GM13977 (cell line): ENCODE data around the gene SCIN.

Experiments used
- DNase-seq: peaks from one replicate; pipeline ENCODE4 v3.0.0; 2012; ENCODE audit warnings: low spot score
- in situ Hi-C: fragments of 300-500 bp; cut with MboI; formaldehyde crosslinking; loops from one replicate; pipeline ENCODE4 v1.12.0; 2022; ENCODE audit warnings: low sequenced_read_pairs, low pct_unique_long_range_greater_than_20kb, mixed read lengths, inconsistent platforms; ENCODE audit not compliant: unreplicated experiment
- TF ChIP-seq, protein P1 (sequence below): IDR thresholded peaks from 2 replicates; pipeline ENCODE4 v1.5.1; 2012; ENCODE audit warnings: mild to moderate bottlenecking, control low read depth; ENCODE audit not compliant: insufficient read depth; ENCODE audit errors: extremely low read depth, missing control alignments

SCIN gene

DNA sequence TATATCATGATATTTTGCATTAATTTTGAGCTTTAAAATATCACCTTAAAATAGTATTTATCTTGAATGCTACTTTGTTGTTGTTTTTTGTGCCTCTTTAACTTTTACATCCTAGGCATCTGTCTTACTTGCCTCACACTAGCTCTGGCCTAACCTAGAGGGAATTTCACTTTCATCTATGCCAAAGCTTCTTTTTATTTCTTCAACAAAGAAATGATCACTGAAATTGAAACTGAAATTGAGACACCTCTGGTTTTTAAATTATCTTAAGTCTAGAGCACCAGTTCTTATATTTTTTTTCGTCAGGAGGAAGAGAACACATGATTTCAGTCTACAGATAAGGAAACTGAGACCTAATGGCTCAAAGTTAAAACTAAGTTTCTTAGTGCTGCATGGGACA lies 3.5 kb upstream of the SCIN start:
- peak; percentile 53 for DNase-seq
- TF ChIP-seq, protein P1, sequence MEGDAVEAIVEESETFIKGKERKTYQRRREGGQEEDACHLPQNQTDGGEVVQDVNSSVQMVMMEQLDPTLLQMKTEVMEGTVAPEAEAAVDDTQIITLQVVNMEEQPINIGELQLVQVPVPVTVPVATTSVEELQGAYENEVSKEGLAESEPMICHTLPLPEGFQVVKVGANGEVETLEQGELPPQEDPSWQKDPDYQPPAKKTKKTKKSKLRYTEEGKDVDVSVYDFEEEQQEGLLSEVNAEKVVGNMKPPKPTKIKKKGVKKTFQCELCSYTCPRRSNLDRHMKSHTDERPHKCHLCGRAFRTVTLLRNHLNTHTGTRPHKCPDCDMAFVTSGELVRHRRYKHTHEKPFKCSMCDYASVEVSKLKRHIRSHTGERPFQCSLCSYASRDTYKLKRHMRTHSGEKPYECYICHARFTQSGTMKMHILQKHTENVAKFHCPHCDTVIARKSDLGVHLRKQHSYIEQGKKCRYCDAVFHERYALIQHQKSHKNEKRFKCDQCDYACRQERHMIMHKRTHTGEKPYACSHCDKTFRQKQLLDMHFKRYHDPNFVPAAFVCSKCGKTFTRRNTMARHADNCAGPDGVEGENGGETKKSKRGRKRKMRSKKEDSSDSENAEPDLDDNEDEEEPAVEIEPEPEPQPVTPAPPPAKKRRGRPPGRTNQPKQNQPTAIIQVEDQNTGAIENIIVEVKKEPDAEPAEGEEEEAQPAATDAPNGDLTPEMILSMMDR = no peak
- in situ Hi-C loops = no loop called here

DNA sequence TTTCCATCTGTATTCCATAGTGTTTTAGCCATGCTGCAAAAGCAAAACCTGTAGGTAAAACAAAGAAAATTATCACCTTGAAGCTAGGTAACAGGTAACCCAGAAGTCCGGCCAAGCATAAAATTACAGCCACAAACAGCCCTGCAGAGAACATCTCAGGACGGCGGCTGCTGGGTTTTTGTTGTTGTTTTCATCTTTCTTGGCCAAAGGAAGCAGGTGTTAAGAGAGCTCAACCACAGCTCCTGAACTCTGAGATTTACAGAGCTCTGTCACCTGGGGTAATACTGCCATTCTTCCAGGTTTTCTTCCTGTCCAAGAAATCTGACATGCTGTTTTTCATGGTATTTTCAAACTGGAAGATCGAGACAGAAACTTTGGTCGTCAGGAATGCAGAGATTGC lies 847 bp upstream of the SCIN start:
- in situ Hi-C loops = no loop called here
- no peak for DNase-seq
- TF ChIP-seq, protein P1 = no peak

- no peak for DNase-seq
- in situ Hi-C loops = no loop called here
- TF ChIP-seq, protein P1 = no peak
Observed at GRCh38 chr7:12570168-12570533, 369 bp upstream of the SCIN start.

DNA sequence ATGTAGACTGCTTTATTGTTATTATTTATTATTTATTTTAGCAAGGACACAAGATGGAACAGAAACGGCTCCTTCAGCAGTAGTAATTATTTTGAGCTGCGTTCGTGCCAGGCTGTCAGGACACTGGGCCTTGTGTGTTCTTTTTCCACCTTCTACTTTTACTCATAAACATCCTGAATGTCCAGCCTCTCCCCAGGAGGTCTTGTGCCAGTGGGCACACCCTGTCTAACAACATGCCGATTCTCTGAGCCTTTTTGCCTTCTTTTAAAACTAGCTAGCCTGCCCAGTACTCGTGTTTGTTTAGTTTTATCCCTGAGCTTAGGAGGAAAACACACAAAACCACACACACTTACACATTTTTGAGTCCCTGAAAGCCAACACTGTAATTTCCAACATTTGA lies 1.2 kb downstream of the SCIN start:
- DNase-seq = no peak
- TF ChIP-seq, protein P1 = no peak
- in situ Hi-C loops = no loop called here

GRCh38 chr7:12572941-12573575 lies 2.5 kb downstream of the SCIN start:
- in situ Hi-C loops = no loop called here
- TF ChIP-seq, protein P1 = no peak
- DNase-seq = no peak

GRCh38 chr7:12573885-12574284 lies 3.4 kb downstream of the SCIN start:
- TF ChIP-seq, protein P1 = no peak
- no peak for DNase-seq
- in situ Hi-C loops = no loop called here
